OCI-LY7 (cell line): ENCODE measurements around the gene NT5M. TPM values are rescaled to one million over a fixed set of nuclear protein-coding genes. Genes with fewer than 3 reads are reported as not detected.

Experiments used
- BruUV-seq: library from RNA; stranded (reverse); fragments of 400-500 nt; replicated peaks from 2 replicates; lab custom pipeline; 2021; lab: Mats Ljungman, UMichigan
- CTCF ChIA-PET: fragments of 300-600 bp; sonication (Branson Sonifier 250); formaldehyde crosslinking; loops from one replicate; lab custom pipeline; 2022; ENCODE audit warnings: antibody characterized with exemption; ENCODE audit not compliant: unreplicated experiment; lab: Charles Lee
- POLR2A ChIA-PET: fragments of 300-600 bp; sonication (Branson Sonifier 250); formaldehyde crosslinking; loops from one replicate; lab custom pipeline; 2022; ENCODE audit warnings: antibody characterized with exemption; lab: Charles Lee
- DNase-seq: peaks from one replicate; pipeline ENCODE4 v3.0.0-alpha.2; 2015; ENCODE audit warnings: low spot score
- H2AFZ ChIP-seq: fragments of 200-600 bp; sonication (generic), shearing (Covaris generic); 2 replicates; pipeline ENCODE4 v1.6.1; 2014; ENCODE audit warnings: mild to moderate bottlenecking, antibody characterized with exemption, low read length, moderate library complexity
- H3K27ac ChIP-seq: fragments of 200-600 bp; sonication (generic); 2 replicates; pipeline ENCODE4 v1.5.1; 2014; ENCODE audit warnings: mixed run types, low read depth, mild to moderate bottlenecking, moderate library complexity, low read length, inconsistent platforms; ENCODE audit not compliant: poor library complexity, severe bottlenecking
- H3K36me3 ChIP-seq: fragments of 200-600 bp; sonication (generic); 2 replicates; pipeline ENCODE4 v1.6.1; 2014; ENCODE audit warnings: mild to moderate bottlenecking, antibody characterized with exemption, low read length, moderate library complexity, mixed read lengths; ENCODE audit not compliant: insufficient read depth
- H3K4me1 ChIP-seq: fragments of 200-600 bp; sonication (generic); 2 replicates; pipeline ENCODE4 v1.5.1; 2014; ENCODE audit warnings: mild to moderate bottlenecking, low read length; ENCODE audit not compliant: insufficient read depth, poor library complexity, severe bottlenecking
- H3K4me2 ChIP-seq: fragments of 200-600 bp; sonication (generic); 2 replicates; pipeline ENCODE4 v1.6.1; 2014; ENCODE audit warnings: mild to moderate bottlenecking, low read length
- H3K4me3 ChIP-seq: fragments of 200-600 bp; sonication (generic); 2 replicates; pipeline ENCODE4 v1.5.1; 2014; ENCODE audit warnings: mild to moderate bottlenecking, low read depth, low read length; ENCODE audit not compliant: poor library complexity, severe bottlenecking
- H3K79me2 ChIP-seq: fragments of 200-600 bp; sonication (generic); 2 replicates; pipeline ENCODE4 v1.6.1; 2016; ENCODE audit warnings: low read depth, mild to moderate bottlenecking, low read length, moderate library complexity, mixed read lengths; ENCODE audit not compliant: insufficient read depth
- H3K9me2 ChIP-seq: fragments of 200-600 bp; sonication (generic); 2 replicates; pipeline ENCODE4 v1.6.1; 2016; ENCODE audit warnings: mild to moderate bottlenecking, low read length, mixed read lengths; ENCODE audit not compliant: insufficient read depth
- H3K9me3 ChIP-seq: fragments of 200-600 bp; sonication (generic); 2 replicates; pipeline ENCODE4 v1.6.1; 2014; ENCODE audit warnings: mild to moderate bottlenecking, mixed run types, low read length, mixed read lengths
- H4K20me1 ChIP-seq: fragments of 200-600 bp; sonication (generic); 2 replicates; pipeline ENCODE4 v1.6.1; 2014; ENCODE audit warnings: mild to moderate bottlenecking, antibody characterized with exemption, low read length, moderate library complexity, mixed read lengths; ENCODE audit not compliant: insufficient read depth
- EZH2phosphoT487 ChIP-seq: fragments of 200-600 bp; sonication (generic); IDR thresholded peaks from 2 replicates; pipeline ENCODE4 v1.6.1; 2018; ENCODE audit warnings: low read depth, borderline replicate concordance, mild to moderate bottlenecking, mixed run types, antibody characterized with exemption, low read length, moderate library complexity, mixed read lengths
- intact Hi-C: fragments of 100-400 bp; cut with micrococcal nuclease; formaldehyde crosslinking; loops from one replicate; pipeline ENCODE4 v1.10.0; 2022; ENCODE audit not compliant: unreplicated experiment
- total RNA-seq, 2 experiments: library from RNA; depleted of rRNA in 1 of 2; stranded (reverse); fragments of >200 nt in 1 of 2; shearing (Covaris generic) in 1 of 2; gene quantifications; 2 replicates each; pipeline ENCODE4 v1.2.3, GENCODE V29; 2014 to 2022
- TF ChIP-seq, protein P1 (sequence below): fragments of 200-600 bp; sonication (generic); conservative IDR thresholded peaks from 2 replicates; pipeline ENCODE4 v1.5.1; 2014; ENCODE audit warnings: mild to moderate bottlenecking, antibody characterized with exemption, low read length, moderate library complexity, mixed read lengths

NT5M gene
- total RNA-seq, 2 experiments from 2014 or later, result 8.2 to 14.0 TPM

DNA sequence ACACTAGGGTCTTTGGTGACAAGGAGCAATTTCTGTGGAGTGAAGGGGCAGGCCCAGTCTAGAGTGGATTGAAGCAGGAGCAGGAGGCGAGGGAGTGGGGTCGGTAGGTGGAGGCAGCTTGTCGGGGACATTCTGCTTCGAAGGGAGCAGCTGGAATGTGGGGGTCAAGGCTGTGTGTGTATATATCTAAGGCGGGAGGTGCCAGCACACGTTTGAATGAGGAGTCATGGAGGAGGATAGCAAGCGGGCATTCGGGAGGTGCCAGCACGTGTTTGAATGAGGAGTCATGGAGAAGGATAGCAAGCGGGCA, 17.7 kb downstream of the NT5M start:
- Histone ChIP-seq H3K27ac (no peak overlapping the region), H3K4me1 (no peaks in the 10 kb centered on the region), H3K4me2 (no peak overlapping the region), H3K4me3 (no peak overlapping the region), H3K9me3 (no peaks in the 10 kb centered on the region), H4K20me1 (no peaks in the 10 kb centered on the region), H3K36me3 (no peaks in the 10 kb centered on the region), H3K79me2 (no peaks in the 10 kb centered on the region), H2AFZ (no peak overlapping the region), H3K9me2 (no peaks in the 10 kb centered on the region)
- ChIA-PET CTCF (no interaction called here), POLR2A (no interaction called here)
- intact Hi-C loops, result no loop called here
- TF ChIP-seq, protein P1, sequence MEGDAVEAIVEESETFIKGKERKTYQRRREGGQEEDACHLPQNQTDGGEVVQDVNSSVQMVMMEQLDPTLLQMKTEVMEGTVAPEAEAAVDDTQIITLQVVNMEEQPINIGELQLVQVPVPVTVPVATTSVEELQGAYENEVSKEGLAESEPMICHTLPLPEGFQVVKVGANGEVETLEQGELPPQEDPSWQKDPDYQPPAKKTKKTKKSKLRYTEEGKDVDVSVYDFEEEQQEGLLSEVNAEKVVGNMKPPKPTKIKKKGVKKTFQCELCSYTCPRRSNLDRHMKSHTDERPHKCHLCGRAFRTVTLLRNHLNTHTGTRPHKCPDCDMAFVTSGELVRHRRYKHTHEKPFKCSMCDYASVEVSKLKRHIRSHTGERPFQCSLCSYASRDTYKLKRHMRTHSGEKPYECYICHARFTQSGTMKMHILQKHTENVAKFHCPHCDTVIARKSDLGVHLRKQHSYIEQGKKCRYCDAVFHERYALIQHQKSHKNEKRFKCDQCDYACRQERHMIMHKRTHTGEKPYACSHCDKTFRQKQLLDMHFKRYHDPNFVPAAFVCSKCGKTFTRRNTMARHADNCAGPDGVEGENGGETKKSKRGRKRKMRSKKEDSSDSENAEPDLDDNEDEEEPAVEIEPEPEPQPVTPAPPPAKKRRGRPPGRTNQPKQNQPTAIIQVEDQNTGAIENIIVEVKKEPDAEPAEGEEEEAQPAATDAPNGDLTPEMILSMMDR, result no peak
- no TSS peak for BruUV-seq
- DNase-seq, result no peak

DNA sequence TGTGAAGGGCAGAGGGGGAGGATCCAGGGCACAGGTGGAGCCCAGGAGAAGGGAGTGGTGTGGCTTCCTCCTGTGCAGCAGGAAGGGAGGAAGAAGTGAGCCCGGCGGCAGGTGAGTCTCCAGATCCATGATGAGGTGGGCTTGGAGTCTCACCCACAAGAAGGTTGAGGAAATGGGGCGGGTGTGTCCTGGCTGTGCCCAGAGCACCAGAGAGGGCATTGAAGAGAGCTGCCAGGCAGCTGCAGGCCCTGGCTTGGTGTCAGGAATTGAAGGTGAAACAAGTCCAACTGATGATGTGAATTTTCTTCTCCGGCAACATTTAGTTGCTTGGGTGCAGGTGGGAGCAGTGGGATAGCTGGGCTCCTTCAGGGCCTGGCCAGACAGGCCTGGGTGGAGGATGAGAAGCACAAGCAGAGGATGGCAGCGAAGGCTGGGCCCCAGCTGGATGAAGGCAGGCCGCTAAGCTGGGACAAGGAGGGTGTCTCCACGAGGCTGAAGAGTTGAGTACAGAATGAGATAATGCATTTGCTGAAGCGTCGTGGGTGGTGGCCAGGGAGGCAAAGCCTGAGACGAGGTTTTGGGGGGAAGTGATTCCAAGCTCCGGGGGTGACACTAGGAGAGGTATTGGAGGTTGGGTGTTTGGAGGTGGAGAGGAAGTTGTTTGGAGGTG, 18.3 kb downstream of the NT5M start:
- no peaks in the 10 kb centered on the region for H3K4me1 ChIP-seq
- H3K79me2 ChIP-seq, result no peaks in the 10 kb centered on the region
- intact Hi-C loops, result no loop called here
- no peaks in the 10 kb centered on the region for H3K9me3 ChIP-seq
- H2AFZ ChIP-seq, result no peak overlapping the region
- BruUV-seq, result no TSS peak
- H3K4me3 ChIP-seq, result no peak overlapping the region
- H3K4me2 ChIP-seq, result no peak overlapping the region
- H3K27ac ChIP-seq, result no peak overlapping the region
- H3K36me3 ChIP-seq, result no peaks in the 10 kb centered on the region
- ChIA-PET CTCF (no interaction called here), POLR2A (no interaction called here)
- no peak for DNase-seq
- no peaks in the 10 kb centered on the region for H3K9me2 ChIP-seq
- no peak for TF ChIP-seq EZH2phosphoT487
- H4K20me1 ChIP-seq, result no peaks in the 10 kb centered on the region

DNA sequence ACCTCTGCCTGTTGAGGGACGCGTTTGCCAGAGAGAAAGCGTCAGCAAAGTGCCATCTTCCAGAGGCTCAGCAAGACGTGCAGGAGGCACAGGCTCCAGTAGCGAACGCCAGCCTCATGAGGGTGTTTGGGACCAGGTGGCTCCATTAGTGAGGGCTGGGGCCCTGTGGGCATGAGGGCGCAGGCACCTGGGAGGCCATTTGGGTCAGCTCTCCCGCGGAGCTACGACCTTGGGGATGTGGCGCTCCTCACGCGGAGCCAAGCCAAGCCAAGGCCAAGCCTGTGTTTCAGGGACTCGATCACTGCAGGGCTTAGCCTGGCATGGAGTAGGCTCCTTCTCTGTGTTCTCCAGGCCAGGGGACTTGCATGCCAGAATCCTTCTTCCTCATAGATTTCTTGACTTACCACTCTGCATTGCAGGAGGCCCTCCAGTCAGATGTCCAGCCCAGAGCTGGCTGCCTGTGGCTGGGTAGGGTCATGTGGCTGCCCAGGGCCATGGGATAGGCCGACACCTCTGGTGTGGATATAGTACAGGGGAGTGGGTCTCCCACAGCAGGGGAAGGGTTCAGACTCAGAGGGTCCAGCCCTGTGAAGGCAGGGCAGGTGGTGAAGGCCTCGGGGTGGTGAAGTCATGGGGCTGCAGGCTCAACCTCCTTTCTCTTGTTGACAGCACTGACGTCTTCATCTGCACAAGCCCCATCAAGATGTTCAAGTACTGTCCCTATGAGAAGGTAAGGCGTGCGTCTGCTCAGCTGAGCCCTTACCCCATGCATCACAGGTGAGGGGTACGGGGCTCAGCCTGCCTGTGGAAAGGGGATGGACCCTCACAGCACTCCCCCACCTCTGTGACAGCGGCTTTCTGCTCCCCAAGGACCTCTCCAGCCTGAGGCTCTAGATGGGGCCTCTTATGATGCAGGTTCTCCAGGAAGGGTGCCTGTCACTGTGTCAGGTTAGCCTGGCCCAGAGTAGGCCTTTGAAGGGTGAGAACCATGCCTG, 19.6 kb downstream of the NT5M start:
- DNase-seq, result no peak
- no peaks in the 10 kb centered on the region for H3K4me1 ChIP-seq
- H2AFZ ChIP-seq, result no peak overlapping the region
- H3K9me3 ChIP-seq, result no peaks in the 10 kb centered on the region
- no peaks in the 10 kb centered on the region for H3K79me2 ChIP-seq
- H3K4me3 ChIP-seq, result no peak overlapping the region
- H3K9me2 ChIP-seq, result no peaks in the 10 kb centered on the region
- no peaks in the 10 kb centered on the region for H4K20me1 ChIP-seq
- ChIA-PET POLR2A (no interaction called here), CTCF (no interaction called here)
- no peak overlapping the region for H3K4me2 ChIP-seq
- no peaks in the 10 kb centered on the region for H3K36me3 ChIP-seq
- no peak overlapping the region for H3K27ac ChIP-seq
- BruUV-seq, result no TSS peak
- intact Hi-C loops, result no loop called here
- TF ChIP-seq, protein P1, result no peak
- TF ChIP-seq EZH2phosphoT487, result no peak
